Testis (tissue), 2 donors: ENCODE measurements around the gene POMT2.

Experiments used
- POLR2A ChIP-seq: fragments of 450-650 bp; IDR thresholded peaks from one replicate; pipeline ENCODE4 v1.6.1; 2017; ENCODE audit warnings: antibody characterized with exemption, mild to moderate bottlenecking, moderate library complexity
- TF ChIP-seq, protein P1 (sequence below), 3 experiments: fragments of 450-650 bp in 2 of 3; fragments of 200-600 bp in 1 of 3; sonication (generic) in 1 of 3; IDR thresholded peaks; one replicate each; pipeline ENCODE4 v1.5.1; 2016 to 2019; ENCODE audit warnings: antibody characterized with exemption in 3 of 3, mild to moderate bottlenecking in 2 of 3, moderate library complexity in 1 of 3

DNA sequence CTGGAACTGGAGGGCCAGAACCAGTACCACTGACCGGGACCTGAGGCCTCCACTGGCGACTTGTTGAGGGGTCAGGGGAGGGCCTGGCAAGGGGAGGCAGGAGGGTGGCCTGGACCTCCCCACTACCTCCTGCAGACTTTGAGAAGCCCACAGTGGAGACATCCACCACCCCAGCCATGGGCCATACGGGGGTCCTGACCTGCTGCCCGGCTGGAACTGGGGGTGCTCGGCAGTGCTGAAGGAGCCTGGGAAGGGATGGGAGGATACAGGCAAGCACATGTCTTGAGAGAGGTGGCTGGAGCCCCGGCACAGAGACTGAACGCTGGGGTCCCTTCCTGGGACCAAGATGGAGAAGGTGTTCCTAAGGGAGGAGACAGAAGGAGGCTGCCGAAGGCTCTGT is 64.0 kb downstream of the POMT2 start:
- TF ChIP-seq, protein P1, sequence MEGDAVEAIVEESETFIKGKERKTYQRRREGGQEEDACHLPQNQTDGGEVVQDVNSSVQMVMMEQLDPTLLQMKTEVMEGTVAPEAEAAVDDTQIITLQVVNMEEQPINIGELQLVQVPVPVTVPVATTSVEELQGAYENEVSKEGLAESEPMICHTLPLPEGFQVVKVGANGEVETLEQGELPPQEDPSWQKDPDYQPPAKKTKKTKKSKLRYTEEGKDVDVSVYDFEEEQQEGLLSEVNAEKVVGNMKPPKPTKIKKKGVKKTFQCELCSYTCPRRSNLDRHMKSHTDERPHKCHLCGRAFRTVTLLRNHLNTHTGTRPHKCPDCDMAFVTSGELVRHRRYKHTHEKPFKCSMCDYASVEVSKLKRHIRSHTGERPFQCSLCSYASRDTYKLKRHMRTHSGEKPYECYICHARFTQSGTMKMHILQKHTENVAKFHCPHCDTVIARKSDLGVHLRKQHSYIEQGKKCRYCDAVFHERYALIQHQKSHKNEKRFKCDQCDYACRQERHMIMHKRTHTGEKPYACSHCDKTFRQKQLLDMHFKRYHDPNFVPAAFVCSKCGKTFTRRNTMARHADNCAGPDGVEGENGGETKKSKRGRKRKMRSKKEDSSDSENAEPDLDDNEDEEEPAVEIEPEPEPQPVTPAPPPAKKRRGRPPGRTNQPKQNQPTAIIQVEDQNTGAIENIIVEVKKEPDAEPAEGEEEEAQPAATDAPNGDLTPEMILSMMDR (IDR thresholded peaks at IDR 0.05), result no peak
- TF ChIP-seq POLR2A, result no peak
